22Rv1 (cell line): Measurements from ENCODE around the gene PDCL3.

Experiments used
- H3K27ac ChIP-seq: fragments of 450-650 bp; 2 replicates; pipeline ENCODE4 v1.5.1; 2017
- ZFX ChIP-seq: fragments of 450-650 bp; IDR thresholded peaks from 2 replicates; pipeline ENCODE4 v1.6.1; 2017; ENCODE audit warnings: antibody characterized with exemption, borderline replicate concordance
- TF ChIP-seq, protein P1 (sequence below): fragments of 450-650 bp; IDR thresholded peaks from 2 replicates; pipeline ENCODE4 v1.5.1; 2017; ENCODE audit warnings: mild to moderate bottlenecking

The PDCL3 gene

DNA sequence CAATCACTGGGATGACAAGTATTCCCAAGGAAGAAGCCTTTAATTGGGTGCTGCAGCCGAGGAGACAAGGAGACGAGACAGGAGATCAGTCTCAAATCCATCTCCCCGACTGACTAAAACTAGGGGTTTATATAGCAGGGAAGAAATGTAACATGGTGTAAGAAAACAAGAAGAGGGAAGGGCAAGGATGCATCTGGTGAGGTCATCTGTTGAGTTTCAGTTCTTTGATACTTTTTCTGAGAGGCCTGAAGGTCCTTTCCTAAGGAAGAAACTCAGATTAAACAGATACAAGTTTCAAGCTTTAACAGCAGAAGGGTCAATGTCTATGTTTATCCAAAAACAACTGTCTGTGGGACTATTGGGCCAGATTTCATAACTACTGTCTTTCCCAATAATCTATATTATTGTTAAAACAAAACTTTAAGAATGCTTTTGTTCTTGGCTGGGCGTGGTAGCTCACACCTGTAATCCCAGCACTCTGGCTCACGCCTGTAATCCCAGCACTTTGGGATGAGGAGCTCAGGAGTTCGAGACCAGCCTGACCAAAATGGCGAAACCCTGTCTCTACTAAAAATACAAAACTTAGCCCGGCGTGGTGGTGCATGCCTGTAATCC lies 2.5 kb upstream of the PDCL3 start:
- H3K27ac ChIP-seq = no peak overlapping the region
- TF ChIP-seq, protein P1, sequence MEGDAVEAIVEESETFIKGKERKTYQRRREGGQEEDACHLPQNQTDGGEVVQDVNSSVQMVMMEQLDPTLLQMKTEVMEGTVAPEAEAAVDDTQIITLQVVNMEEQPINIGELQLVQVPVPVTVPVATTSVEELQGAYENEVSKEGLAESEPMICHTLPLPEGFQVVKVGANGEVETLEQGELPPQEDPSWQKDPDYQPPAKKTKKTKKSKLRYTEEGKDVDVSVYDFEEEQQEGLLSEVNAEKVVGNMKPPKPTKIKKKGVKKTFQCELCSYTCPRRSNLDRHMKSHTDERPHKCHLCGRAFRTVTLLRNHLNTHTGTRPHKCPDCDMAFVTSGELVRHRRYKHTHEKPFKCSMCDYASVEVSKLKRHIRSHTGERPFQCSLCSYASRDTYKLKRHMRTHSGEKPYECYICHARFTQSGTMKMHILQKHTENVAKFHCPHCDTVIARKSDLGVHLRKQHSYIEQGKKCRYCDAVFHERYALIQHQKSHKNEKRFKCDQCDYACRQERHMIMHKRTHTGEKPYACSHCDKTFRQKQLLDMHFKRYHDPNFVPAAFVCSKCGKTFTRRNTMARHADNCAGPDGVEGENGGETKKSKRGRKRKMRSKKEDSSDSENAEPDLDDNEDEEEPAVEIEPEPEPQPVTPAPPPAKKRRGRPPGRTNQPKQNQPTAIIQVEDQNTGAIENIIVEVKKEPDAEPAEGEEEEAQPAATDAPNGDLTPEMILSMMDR = no peak
- no peak for TF ChIP-seq ZFX

DNA sequence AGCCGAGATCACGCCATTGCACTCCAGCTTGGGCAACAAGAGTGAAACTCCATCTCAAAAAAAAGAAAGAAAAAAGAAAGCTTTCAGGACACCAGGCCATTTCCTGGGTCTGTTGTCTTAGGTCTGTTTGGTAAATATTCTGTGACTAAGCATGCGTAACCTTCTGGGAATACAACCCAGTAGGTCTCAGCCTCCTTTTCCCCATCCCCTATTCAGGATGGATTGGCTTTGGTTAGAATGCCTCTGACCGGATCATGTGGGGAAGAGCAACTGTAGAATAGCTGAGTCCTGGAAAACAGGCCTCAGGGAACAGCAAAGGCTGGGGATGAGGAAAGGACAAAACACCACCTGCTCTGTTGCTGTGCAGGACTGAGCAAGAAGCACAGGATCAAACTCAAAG lies 1.6 kb upstream of the PDCL3 start:
- H3K27ac ChIP-seq = peak overlapping the region; percentile 92
- TF ChIP-seq, protein P1 = no peak
- no peak for TF ChIP-seq ZFX

DNA sequence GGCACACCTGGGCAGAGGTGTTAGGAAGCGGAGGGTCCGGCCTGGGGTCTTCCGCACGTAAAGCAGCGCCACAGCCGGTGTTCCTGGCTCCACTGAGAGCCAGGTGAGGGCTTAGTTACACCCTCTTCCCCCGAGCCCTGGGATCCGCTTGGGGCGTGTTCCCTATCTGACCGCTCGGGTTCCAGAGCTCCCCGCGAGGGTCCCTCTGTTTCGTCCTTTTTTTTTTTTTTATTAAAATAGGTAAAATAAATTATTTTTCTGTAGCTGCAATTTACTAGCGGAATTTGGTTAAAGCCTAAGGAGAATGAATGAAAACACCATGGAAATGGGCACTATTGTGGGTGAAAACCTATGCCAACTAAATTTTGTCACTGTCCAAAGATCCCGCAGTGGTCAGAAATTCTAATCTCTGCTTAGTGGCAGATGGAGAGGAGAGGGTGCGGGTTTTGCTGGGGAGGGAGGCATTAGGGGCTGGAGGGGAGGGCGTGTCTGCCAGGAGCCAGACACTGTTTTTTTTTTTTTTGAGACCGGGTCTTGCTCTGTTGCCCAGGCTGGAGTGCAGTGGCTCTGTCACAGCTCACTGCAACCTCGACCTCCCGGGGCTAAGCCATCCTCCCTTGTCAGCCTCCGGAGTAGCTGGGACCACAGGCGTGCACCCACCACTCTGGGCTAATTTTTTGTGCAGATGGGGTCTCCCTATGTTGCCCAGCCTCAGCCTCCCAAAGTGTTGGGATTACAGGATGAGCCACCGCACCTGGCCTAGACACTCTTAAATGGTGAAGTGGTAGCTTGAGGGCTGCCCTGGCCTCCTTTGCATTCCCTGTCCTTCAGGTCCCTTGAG lies 834 bp downstream of the PDCL3 start:
- no peak for TF ChIP-seq ZFX
- TF ChIP-seq, protein P1 = no peak
- H3K27ac ChIP-seq = peak overlapping the region; percentile 92

DNA sequence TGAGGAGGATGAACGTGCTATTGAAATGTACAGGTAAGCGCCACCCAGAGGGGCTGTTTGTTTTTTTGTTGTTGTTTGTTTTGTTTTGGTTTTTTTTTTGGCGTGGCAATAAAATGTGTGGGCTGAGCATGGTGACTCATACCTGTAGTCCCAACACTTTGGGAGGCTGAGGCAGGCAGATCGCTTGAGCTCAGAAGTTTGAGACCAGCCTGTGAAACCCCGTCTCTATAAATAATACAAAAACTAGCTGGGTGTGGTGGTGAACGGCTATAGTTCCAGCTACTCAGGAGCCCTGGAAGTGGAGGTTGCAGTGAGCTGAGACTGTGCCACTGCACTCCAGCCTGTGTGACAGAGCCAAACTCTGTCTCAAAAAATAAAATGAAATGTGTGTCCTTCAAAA lies 6.2 kb downstream of the PDCL3 start:
- H3K27ac ChIP-seq = no peak overlapping the region
- no peak for TF ChIP-seq ZFX
- TF ChIP-seq, protein P1 = no peak

DNA sequence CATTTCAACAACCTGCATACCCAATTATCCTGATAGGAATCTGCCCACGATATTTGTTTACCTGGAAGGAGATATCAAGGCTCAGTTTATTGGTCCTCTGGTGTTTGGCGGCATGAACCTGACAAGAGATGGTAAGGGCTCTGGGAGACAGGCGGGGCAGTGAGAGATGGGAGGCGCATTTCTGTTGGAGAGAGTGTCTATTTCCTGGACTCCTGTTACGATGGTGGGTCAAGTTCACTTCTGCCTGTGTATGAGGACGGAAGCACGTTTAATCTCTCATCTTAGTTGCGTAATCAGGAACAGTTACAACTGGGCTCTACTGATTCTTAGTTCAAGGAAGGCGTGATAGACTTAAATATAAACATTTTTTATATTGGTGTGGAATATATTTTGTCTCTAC lies 8.9 kb downstream of the PDCL3 start:
- no peak overlapping the region for H3K27ac ChIP-seq

DNA sequence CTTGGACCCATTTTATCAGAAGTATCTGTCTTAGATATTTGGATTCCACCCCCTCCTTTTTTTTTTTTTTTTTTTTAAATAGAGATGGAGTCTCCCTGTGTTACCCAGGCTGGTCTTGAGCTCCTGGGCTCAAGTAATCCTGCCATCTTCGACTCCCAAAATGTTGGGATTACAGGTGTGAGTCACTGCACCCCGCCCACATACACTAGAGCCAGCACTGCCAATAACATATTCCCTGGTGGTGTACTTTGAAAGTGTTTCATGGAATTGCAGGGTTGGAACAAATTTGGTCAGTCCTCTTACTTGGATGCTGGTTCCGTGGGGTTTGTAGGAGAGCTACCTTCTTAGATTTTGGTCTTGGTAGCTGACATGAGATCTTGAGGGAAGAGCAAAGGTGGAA lies 15.0 kb downstream of the PDCL3 start:
- TF ChIP-seq, protein P1 = no peak
- no peak for TF ChIP-seq ZFX

More for the DNA sequence above, 8.9 kb downstream of the PDCL3 start:
- no peak for TF ChIP-seq ZFX
- TF ChIP-seq, protein P1 = no peak

More for the DNA sequence above, 15.0 kb downstream of the PDCL3 start:
- no peak overlapping the region for H3K27ac ChIP-seq
